ENCODE measurements around the gene WHRN. TPM values are rescaled to one million over a fixed set of nuclear protein-coding genes. Genes with fewer than 3 reads are reported as not detected.

The WHRN gene
- polyA plus RNA-seq, 3 donors: 11.0 to 15.1 (median 13.6) TPM

- no peak for DNase-seq
Measured at GRCh38 chr9:114473447-114473801, 31.8 kb downstream of the WHRN start.

DNA sequence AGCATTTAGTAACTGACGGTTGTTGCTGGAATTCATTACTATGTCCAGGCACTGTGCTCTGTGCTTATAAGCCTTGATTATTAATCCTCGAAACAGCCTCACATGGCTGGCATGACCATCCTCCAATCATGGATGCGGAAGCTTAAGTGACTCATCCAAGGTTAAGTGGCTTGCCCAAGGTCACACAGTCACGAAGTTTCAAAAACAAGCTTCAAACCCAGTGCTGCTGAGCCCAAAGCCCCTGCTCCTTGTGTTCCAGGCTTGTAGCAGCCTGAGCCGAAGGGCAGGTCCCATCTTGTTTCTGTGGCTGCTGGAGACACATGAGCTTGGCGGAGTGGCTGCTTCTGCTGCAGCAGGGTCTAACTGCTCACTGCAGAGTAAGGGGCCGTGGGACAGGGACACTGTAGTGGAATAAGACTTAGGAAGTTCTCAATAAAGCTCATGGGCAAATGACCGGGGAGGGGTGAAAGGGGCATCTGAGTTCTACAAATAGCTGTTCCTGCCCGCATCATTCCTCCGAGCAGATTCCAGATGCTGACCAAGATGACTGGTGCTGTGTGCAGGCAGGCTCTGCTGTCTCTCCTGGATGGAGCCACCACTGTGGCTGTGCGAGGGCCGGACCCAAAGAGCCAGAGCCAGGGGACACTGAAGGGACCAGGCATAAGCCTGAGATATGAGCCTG, 32.4 kb downstream of the WHRN start:
- DNase-seq: no peak

GRCh38 chr9:114471157-114471556, 34.1 kb downstream of the WHRN start:
- DNase-seq: no peak

DNA sequence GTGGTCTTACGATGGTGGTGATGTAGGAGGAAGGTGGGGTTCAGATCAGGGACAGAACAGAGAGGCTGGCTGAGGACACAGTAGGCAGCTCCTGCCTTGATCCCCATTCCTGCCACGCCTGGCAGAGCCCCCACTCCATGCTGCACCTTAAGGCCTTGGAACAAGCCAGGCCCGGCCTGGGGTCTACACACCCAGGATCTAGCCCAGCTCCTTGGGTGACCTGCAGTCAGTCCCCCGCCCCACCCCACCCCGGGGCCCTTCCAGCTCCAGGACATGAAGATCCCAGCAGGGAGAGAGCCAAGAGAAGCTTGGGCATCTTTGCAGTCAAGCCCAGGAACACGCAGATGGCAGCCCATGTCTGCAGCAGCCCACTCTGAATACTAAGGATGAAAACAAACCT, 34.7 kb downstream of the WHRN start:
- DNase-seq: no peak

- DNase-seq: no peak
Measured at GRCh38 chr9:114470121-114470520, 35.2 kb downstream of the WHRN start.

GRCh38 chr9:114469091-114469853, 36.0 kb downstream of the WHRN start:
- DNase-seq: no peak

- no peak for DNase-seq
Measured at GRCh38 chr9:114467910-114468309, 37.4 kb downstream of the WHRN start.

GRCh38 chr9:114467226-114467750, 38.0 kb downstream of the WHRN start:
- no peak for DNase-seq

DNA sequence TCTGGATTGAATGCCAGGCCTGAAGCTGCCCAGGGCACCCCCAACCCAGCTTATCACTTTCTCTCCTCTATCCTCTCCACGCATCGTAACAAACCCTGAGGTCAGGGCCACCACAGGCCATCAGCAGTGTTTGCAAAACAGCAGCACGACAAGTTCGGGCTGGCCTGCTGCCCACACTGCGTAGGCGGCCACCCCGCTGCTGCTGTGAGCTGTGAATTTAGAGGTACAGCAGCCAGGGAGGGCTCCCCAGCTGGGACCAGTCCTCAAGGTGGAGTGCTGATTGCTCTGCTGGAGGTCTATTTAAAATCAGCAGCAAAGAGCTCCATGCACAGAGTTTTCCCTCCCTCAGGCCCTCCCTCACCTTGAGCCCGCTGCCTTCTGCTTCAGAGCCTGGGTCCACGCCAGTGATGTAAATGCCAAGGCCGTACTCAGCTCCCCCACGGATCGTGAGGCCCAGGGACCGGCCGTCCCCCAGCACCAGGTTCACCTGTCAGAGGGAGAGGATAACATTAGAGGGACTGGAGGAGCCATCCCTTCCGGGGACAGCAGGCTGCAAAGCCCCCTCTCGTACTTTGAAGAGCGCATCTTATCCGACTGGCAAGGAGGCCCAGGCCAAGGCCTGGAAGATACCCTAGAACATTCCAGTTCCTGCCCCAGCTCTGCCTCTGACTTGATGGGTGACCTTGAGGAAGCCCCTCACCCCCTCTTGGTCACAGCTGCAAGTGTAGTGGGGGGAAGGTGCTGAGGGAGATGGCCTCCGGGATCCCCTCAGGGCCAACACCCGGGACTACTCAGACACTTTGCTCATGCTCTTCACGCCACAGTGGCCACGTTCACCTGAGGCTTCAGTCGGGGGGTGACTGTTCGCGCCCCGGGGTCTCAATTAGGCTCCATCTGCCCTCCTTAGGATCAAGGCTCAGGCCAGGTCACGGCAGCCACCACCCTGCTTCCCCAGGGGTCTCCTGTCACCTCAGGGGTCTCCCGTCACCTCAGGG, 39.1 kb downstream of the WHRN start:
- no peak for DNase-seq

DNA sequence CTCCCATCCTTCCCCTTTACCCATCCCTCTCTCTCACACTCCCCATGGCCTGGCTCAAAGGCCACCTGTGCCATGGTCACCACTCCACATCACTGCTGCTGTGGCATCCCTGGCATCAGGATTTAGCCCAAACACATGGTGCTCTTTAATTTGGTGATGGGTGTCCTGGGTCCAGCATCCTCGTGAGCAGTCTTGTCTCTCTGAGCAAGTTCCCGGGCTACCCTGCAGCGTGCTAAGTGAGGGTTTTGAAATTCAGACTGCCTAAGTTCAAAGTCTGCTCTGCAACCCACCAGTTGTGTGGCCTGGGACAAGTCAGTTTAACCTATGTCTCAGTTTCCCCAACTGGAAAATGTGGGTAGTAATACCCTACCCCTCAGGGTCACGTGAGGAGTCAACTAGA, 39.9 kb downstream of the WHRN start:
- no peak for DNase-seq

DNA sequence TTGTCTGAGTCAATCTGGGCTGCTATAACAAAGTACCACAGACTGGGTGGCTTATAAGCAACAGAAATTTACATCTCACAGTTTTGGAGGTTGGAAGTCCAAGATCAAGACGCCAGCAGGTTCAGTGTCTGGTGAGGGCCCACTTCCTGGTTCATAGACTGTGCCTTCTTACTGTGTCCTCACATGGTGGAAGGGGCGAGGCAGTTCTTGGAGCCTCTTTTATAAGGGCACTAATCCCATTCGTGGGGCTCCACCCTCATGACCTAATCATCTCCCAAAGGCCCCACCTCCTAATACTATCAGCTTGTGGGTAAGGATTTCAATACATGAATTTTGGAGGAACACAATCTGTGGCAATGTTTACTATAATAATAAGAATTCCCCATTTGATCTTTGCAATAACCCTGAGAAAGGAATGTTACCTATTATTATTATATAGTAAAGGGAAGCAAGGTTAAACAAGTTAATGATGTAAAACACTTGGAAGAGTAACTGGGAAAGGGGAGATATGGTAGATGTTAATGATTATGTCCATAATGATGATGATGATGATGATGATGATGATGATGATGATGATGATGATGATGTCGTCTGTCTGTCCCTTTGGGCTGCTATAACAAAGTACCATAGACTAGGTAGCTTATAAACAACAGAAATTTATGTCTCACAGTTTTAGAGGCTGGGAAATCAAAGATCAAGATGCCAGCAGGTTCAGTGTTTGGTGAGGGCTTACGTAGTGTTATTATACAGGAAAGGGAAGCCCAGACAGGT, 40.8 kb downstream of the WHRN start:
- DNase-seq: no peak

- no peak for DNase-seq
Measured at GRCh38 chr9:114462791-114463190, 42.5 kb downstream of the WHRN start.

DNA sequence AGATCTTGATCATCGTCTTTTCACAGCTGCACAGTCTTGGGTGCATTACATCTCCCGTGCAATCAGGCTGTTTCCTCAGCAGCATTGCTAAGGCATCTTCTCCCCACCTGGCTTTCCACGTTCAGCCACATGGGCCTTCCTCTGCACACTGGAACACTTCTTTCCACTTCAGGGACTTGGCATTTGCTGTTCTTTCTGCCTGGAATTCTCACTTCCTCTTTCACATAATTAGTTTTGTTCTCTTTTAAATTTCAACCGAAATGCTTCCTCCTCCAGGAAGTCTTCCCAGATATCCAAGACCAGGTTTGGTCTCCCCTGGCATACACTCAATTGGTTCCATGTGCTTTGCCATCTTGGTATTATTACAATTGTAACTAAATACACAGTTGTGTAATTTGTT, 43.8 kb downstream of the WHRN start:
- DNase-seq: no peak

DNA sequence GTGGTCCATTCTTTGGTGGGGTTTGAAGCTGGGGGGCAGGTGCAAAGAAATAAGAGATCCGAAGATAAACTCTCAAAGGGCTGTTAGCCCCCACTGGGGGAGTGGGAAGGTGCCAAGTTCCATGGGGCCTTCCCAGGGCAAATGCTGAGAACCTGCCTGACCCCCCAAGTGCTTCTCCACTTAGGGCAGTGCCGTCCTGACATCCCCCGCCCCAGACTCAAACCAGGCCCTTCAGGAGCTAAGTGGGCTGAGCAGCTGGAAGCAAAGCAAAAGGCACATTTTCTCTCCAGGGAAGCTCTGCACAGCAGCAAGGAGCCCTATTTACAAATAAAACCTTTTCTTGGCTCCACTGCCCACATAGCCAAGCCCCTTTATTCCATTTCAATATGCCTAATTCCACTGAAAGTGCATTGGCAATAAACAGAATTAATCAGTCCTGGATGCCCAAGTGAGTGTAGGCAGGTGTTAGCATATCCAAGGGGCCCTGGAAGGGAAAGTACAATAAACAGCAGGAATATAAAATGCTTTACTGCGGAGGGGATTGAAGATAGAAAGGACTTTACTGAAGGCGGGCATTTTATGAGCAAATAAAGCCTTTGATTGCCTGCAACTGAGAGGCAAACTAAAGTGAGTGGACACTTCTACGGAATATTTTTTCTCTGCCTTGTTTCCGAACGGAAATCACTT, 44.6 kb downstream of the WHRN start:
- no peak for DNase-seq

- DNase-seq: no peak
Measured at GRCh38 chr9:114459464-114459863, 45.8 kb downstream of the WHRN start.

DNA sequence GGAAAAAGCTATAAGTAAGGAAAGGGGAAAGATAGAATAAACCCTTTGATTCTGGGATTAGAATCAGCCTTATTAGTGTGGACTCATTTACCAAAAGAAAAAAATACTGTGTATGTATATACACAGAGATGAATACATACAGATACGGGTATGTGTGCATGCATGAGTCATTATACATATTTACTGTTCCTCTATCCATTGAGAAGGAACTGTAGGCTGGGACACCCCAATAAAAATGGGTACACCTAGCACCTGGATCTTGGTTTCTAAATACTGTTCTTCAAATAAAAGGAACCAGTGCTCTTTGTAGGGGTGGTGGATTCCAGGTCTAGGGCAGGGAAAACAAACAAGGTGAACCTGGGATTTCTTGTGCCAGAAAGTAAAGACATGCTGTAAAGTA, 48.3 kb downstream of the WHRN start:
- DNase-seq: no peak

GRCh38 chr9:114454652-114455051, 50.6 kb downstream of the WHRN start:
- DNase-seq: no peak

GRCh38 chr9:114452219-114453165, 52.8 kb downstream of the WHRN start:
- no peak for DNase-seq

DNA sequence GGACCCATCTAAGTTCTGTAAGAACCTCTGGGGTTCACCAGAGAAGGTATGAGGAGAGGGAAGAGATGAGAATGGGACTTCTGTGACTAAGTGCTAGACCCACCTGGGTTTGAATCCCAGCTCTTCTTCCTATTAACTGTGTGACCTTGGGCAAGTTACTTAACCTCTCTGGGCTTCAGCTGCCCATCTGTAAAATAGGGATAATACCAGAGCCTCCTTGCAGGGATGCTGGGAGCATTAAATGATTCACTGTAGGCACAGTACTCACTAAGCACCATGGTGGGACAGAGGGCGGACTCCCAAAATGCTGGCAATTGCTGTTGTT, 53.6 kb downstream of the WHRN start:
- DNase-seq: no peak

Data from renal pelvis (tissue), 4 donors.